CMK (cell line): ENCODE data around the gene CFAP91.
A peak's percentile ranks its signal among the peaks of the same experiment; 100 is the strongest.

Source experiments
- DNase-seq: peaks from one replicate; pipeline ENCODE4 v3.0.0-alpha.2; 2010; ENCODE audit warnings: low read depth

The CFAP91 gene

DNA sequence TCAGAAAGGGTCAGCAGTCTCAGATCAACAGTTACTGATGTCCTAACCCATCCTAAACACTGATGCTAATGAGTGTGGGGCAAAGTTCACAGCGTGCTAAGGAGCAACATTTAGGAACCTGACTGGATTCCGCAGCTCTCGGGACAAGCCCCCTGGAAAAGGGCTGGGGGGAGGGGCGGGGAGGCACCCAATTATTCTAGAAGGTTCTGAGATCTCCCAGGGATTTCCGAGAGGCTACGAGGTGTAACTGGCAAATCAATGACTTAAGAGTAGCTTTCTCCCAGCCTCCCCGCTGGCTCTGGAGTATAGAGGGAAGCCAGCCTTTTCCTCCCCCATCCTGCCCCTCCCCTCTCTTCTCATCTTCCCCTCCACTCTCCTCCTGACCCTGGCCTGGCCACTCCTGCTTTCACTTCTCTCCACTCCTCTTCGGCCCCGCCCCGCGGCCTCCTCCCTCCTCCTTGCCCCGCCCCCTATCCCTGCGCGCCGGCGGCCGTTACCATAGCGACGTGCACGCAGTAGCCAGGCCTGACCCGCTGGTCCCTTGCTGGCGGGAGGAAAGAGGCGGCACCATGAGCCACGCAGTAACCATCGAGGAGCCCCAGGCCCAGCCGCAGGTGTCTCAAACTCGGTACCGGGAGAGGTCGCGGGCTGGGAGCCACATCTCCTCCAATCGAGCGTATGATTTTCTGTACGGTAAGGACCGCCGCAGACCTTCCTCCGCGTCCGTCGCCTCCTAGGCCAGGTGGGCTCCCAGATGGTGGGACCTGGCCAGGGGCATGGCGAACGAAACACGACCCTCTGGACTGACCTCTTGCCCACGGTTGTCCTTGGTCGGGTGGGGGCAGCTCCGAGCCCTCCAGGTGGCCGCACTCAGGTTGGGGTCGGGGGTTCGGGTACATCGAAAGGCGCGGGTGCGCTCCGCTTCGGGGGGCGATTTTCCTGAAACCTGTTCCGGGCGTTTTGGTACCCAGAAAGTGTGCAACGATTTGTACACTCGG is at the start of gene CFAP91:
TSS of gene CFAP91 (plus strand) at position 493 of the 998 bp plus-strand sequence. CDS start at position 570, 77 bp downstream.
- DNase-seq, result no peak

DNA sequence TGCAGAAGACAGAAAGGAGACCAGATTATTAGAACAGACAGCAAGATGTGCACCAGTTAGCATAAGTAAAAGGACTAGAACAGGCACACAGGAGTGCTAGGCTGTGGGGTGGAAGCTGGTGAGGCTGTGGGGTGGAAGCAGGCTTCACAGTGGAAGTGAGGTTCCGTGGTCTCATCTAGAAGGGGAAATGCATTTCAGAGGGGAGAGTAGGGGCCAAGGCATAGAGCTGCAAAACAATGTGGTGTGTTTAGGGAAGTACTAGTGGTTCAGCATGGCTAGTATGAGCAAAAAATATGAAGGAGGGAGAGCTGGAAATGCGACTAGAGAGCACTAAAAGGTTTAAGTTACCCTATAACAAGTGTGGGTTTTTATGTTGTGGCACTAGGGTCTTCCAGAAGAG is 48.9 kb upstream of the CFAP91 start:
- DNase-seq, result no peak

DNA sequence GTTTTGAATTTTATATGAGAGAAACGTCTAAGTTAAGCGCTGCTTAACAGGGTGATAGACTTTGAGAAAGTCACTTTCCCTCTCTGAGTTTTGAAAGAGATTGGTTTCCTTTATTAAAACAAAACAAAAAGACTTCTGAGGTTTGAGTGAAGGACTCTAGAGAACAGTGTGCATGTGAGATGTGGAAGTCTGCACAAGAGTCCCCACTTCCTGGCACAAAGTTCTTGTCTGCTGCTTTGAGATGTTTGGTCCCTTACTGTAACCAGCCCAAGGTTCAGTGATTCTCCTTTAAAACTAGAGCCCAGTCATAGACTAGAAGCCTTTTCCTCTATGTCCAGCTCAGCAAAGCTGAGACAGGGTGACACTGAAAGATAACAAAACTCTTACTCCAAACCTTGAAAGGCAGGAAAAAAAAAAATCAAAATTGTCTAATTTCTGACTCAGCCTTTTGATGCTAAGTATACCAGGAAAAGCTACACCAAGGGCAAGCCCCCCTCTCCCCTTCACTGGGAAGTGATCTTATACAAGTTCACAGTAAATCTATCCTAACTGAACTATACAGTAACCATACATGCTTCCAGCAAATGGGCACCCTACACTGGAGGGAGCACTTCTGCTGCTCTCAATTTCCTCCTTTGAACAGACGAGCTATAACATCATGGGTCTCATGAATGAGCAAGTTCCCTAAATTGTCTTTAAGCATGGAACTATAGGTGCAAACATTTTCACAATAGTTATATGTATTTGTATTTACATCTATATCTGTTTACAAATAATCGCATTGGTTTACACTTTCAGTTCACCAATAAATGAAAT is 44.7 kb upstream of the CFAP91 start:
- no peak for DNase-seq

GRCh38 chr3:119658994-119659393 is 43.8 kb upstream of the CFAP91 start:
- DNase-seq, result no peak

- DNase-seq, result no peak
Measured at GRCh38 chr3:119659606-119660291, 43.1 kb upstream of the CFAP91 start.

GRCh38 chr3:119660474-119661440 is 42.1 kb upstream of the CFAP91 start, which contains the start of gene POPDC2:
Gene POPDC2 (minus strand): TSS chr3:119660589. CDS start chr3:119660423, 166 bp downstream.
- DNase-seq, result no peak

DNA sequence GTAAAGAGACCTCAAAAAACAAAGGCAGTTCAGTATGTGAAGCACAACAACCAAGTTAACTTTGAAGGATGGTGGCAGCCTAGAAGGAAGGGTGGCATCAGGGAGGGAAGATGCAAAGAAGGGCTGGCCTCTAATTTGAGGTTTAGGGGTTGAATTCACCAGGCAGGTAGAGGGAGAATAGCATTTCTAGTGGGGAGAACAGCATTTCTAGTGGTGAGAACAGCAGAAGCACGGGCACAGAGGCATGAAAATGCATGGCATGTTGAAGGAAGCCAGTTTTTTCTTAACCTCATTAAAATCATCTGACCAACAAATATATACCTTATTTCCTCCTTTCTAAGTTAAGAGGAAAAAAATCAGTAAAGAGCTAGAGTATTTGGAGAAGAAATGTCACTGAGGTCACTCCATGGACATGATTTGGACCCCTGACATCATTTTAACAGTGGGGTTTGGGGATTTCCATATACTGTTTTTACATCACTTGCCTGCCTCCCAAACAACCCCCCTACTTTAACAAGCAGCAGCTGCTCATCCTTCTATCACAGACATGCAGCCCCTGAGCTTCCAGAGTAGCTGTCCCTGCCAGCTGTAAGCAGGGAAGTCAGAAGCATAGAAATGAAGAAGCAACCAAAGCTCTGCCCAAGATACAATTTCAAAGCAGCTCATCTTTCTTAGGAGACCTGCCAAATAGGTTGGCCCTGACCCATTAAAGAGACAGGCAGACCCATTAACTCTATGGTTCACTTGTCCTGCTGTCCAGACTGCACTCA is 40.0 kb upstream of the CFAP91 start:
- DNase-seq, result no peak

DNA sequence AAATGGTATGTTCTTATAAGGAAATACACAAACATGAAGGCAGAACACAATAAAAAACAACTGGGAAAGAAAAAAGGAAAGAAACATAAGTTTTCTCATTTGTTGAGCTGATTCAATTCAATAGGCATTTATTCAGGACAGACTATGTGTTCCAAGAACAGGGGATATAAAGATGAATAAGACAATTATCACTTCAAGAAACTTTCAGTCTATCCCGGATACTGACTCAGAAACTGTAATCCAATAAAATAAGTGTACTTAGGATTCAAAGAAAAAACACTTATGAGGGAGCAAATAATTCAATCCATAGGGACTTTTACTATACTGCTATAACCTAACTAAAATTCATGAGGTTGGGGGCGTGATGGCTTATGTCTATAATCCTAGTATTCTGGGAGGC is 38.9 kb upstream of the CFAP91 start:
- no peak for DNase-seq

DNA sequence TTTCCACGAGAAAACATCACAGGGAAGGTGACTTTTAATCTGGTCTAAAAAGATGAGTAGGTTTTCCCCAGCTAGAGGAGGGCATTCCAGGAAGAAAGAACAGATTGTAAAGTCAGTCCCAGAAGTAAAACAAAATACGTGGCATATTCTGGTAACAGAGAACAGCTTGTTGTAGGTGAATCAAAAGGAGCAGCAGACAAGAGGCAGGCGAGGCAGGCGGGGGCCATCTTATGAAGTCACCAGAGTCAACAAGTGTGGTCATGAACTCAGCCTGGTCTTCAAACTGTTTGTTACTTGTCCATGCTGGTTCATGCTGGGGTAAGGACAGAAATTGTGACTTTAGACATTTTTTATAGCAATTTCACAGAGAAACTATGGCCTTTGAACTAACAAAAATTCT is 38.5 kb upstream of the CFAP91 start:
- no peak for DNase-seq

- DNase-seq, result no peak
Measured at GRCh38 chr3:119664850-119665379, 37.9 kb upstream of the CFAP91 start.

DNA sequence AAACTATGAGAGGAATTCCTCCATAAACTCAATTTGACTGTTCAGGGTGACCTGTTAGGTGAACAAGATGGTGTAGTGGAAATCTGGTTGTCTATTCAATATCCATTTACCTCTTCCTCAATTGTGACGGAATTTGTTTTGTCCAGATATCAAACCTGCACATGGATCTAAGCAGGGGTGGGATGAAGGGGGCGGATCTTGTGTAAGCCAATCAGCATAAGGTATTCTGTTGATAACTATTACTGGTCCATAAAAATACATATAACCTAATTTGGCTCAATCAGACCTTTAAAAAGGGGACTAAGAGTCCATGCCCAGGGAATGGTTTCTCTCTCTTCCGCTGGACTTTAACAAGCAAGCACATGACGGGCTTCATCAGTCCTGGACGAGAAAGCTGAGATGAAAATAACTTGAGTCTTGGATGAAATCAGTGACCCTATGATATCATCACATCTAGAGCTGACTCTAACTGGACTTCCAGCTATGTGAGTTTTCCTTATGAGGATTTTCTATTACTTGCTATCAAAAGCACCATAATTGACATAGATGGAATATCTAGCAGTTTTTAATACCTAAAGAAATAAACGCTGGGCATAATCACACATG is 36.8 kb upstream of the CFAP91 start:
- no peak for DNase-seq

DNA sequence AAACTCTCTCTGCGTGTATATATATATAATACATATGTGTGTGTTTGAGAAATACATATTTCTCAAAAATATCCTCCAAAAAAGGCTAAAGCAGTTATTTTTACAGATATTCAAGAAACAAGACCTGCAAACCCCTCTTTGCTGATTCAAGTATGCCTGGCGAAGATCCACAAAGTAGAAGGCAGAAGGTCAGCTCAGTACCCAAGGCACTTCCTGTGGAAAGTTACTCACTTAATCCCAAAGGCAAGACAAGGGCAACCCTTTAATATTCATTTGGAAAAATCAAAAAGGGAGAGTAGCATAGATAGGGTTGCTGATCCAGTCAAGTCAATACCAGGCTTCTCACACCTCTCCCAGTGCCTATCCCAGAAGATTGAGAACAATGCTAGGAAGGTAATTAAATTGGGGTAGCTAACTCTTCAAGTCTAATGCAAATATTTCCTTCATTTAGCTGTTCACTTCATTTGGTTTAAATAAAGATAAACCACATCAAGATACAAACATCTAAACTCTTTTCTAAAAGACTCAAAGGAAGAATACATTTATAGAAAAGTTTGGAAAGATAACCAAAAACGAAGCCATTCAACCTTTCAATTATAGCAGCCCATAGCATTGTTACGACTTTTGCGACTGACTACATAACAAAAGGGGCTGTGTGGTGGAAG is 32.8 kb upstream of the CFAP91 start:
- DNase-seq, result no peak

DNA sequence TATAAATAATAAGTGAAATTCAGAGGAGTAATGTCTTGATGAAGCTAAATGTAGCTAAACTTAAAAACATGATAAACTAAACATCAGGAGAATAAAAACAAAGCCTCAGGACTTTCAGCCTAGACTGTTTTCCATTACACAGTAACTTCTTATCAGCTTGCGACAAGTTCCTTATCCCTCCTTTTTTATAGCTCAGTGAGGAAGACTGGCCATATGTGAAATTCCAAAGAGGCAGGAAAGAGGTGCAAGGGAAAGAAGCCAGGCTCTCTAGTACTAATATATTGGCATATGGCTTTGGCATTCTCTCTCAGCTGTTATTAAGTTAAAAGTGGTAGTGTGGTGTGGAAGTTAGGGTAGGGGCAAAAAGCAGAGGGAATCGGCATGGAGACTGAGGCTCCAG is 30.0 kb upstream of the CFAP91 start:
- DNase-seq, result no peak

DNA sequence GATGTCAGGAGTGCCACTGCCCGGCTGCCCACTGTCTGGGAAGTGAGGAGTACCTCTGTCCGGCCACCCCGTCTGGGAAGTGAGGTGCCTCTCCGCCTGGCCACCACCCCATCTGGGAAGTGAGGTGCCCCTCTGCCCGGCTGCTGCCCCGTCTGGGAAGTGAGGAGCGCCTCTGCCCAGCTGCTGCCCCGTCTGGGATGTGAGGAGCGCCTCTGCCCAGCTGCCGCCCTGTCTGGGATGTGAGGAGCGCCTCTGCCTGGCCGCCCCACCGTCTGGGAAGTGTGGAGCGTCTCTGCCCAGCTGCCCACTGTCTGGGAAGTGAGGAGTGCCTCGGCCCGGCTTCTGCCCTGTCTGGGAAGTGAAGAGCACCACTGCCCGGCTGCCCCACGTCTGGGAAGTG is 28.9 kb upstream of the CFAP91 start:
- DNase-seq, result no peak

DNA sequence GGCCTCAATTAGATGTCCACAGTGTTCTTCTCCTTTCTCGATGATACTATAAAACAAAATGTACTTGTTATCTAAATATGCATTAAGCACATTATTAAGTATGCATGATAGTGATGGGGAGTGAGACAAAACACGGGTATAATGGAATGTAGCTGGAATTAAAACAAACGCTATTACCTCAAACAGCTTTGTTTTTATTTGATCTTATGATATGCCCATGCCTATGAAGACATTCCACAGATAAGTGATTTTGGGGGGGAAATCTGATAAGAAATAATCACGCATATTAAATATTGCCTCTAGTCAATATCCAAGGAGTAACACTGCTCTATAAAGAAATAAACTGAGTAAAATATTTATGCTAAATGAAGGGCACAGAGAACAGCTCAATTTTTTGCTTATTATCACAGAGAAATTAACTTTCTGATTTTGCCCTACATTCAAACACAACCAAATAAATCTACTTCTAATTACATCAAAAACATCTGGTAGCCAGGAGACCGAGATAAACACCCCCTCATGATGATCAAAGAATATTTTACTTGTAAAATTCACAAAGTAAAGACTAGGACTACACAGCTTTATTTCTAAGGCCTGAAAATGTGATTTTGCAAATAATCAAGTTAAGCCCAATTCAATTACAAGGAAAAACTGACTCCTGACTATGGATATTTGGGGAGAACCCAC is 27.5 kb upstream of the CFAP91 start:
- no peak for DNase-seq

- no peak for DNase-seq
Measured at GRCh38 chr3:119676020-119676419, 26.8 kb upstream of the CFAP91 start.

GRCh38 chr3:119676771-119677640 is 25.8 kb upstream of the CFAP91 start, which contains the start of gene COX17:
Gene COX17 (minus strand): TSS chr3:119677406. CDS start chr3:119677310, 96 bp downstream.
- DNase-seq, result peak; percentile 89
